ENCODE results near the gene TRIM29. TPM values are rescaled to one million over a fixed set of nuclear protein-coding genes. Genes with fewer than 3 reads are reported as not detected.

Gene TRIM29
- total and polyA plus RNA-seq, 4 donors: 0.13 to 3.6 (median 0.84) TPM

GRCh38 chr11:120173807-120174206 lies 35.9 kb upstream of the TRIM29 start:
- no peak for DNase-seq
- Histone ChIP-seq H3K4me3 (ENCODE audit: low read length in 2 of 2) (no peak overlapping the region), H3K27me3 (ENCODE audit: control insufficient read depth in 1 of 2, insufficient read depth in 2 of 2, low read length in 1 of 2) (no peaks in the 10 kb centered on the region), H3K36me3 (ENCODE audit: control insufficient read depth in 1 of 2, insufficient read depth in 2 of 2, low read length in 1 of 2) (no peaks in the 10 kb centered on the region), H3K4me1 (ENCODE audit: control insufficient read depth in 1 of 2, insufficient read depth in 2 of 2, low read length in 2 of 2) (no peaks in the 10 kb centered on the region), H3K27ac (ENCODE audit: low read depth in 1 of 2, low read length in 2 of 2) (no peak overlapping the region), H3K9me3 (ENCODE audit: control insufficient read depth, low read length) (no peaks in the 10 kb centered on the region)
- no peak for ATAC-seq (ENCODE audit: low FRiP score)
- 35 to 38% methylated on average over 5 of the region's 5 CpGs for WGBS, 2 donors
- intact Hi-C loops (cut with DNase I): loop anchor here (1.0 to 5.0 kb wide), 4 partner anchors 53 to 128 kb away; no protein-coding TSS in a partner anchor

GRCh38 chr11:120173019-120173705 lies 35.2 kb upstream of the TRIM29 start:
- no peak for ATAC-seq (ENCODE audit: low FRiP score)
- no peaks in the 10 kb centered on the region for H3K36me3 ChIP-seq (ENCODE audit: control insufficient read depth in 1 of 2, insufficient read depth in 2 of 2, low read length in 1 of 2)
- no peaks in the 10 kb centered on the region for H3K27me3 ChIP-seq (ENCODE audit: control insufficient read depth in 1 of 2, insufficient read depth in 2 of 2, low read length in 1 of 2)
- H3K4me3 ChIP-seq (ENCODE audit: low read length in 2 of 2): no peak overlapping the region
- peak in 1 of 2 donors; percentile 63 for DNase-seq
- intact Hi-C loops (cut with DNase I): loop anchor here (1.0 to 5.0 kb wide), 4 partner anchors 54 to 129 kb away; no protein-coding TSS in a partner anchor
- H3K4me1 ChIP-seq (ENCODE audit: control insufficient read depth in 1 of 2, insufficient read depth in 2 of 2, low read length in 2 of 2): no peaks in the 10 kb centered on the region
- no peak overlapping the region for H3K27ac ChIP-seq (ENCODE audit: low read depth in 1 of 2, low read length in 2 of 2)
- H3K9me3 ChIP-seq (ENCODE audit: control insufficient read depth, low read length): no peaks in the 10 kb centered on the region
- 70% methylated on average over 11 of the region's 11 CpGs for WGBS, 2 donors

GRCh38 chr11:120172054-120172911 lies 34.4 kb upstream of the TRIM29 start:
- no peak for ATAC-seq (ENCODE audit: low FRiP score)
- Histone ChIP-seq H3K4me3 (ENCODE audit: low read length in 2 of 2) (no peak overlapping the region), H3K27ac (ENCODE audit: low read depth in 1 of 2, low read length in 2 of 2) (no peak overlapping the region), H3K27me3 (ENCODE audit: control insufficient read depth in 1 of 2, insufficient read depth in 2 of 2, low read length in 1 of 2) (no peaks in the 10 kb centered on the region), H3K36me3 (ENCODE audit: control insufficient read depth in 1 of 2, insufficient read depth in 2 of 2, low read length in 1 of 2) (no peaks in the 10 kb centered on the region), H3K9me3 (ENCODE audit: control insufficient read depth, low read length) (no peaks in the 10 kb centered on the region), H3K4me1 (ENCODE audit: control insufficient read depth in 1 of 2, insufficient read depth in 2 of 2, low read length in 2 of 2) (no peaks in the 10 kb centered on the region)
- peak; percentile 75 to 79 for DNase-seq
- intact Hi-C loops (cut with DNase I): loop anchor here (2.0 to 5.0 kb wide), 3 partner anchors 55 to 130 kb away; no protein-coding TSS in a partner anchor
- 27 to 31% methylated on average over 24 of the region's 24 CpGs for WGBS, 2 donors

GRCh38 chr11:120170741-120171261 lies 32.9 kb upstream of the TRIM29 start:
- no peak for ATAC-seq (ENCODE audit: low FRiP score)
- whole genome bisulfite sequencing, 2 donors: 85% methylated on average over 12 of the region's 12 CpGs

GRCh38 chr11:120169981-120170698 lies 32.2 kb upstream of the TRIM29 start:
- no peaks in the 10 kb centered on the region for H3K4me1 ChIP-seq (ENCODE audit: control insufficient read depth in 1 of 2, insufficient read depth in 2 of 2, low read length in 2 of 2)
- no peak overlapping the region for H3K4me3 ChIP-seq (ENCODE audit: low read length in 2 of 2)
- no peak overlapping the region for H3K27ac ChIP-seq (ENCODE audit: low read depth in 1 of 2, low read length in 2 of 2)
- DNase-seq (peak in 1 of 2 donors; percentile 68), ATAC-seq (ENCODE audit: low FRiP score) (no peak)
- H3K9me3 ChIP-seq (ENCODE audit: control insufficient read depth, low read length): no peaks in the 10 kb centered on the region
- intact Hi-C loops (cut with DNase I): loop anchor here in 1 of 2 donors (5.0 kb wide), 2 partner anchors 57 to 132 kb away; no protein-coding TSS in a partner anchor
- H3K27me3 ChIP-seq (ENCODE audit: control insufficient read depth in 1 of 2, insufficient read depth in 2 of 2, low read length in 1 of 2): no peaks in the 10 kb centered on the region
- 29 to 31% methylated on average over 26 to 27 of the region's 27 CpGs for WGBS, 2 donors
- no peaks in the 10 kb centered on the region for H3K36me3 ChIP-seq (ENCODE audit: control insufficient read depth in 1 of 2, insufficient read depth in 2 of 2, low read length in 1 of 2)

More at GRCh38 chr11:120170741-120171261, 32.9 kb upstream of the TRIM29 start:
- Histone ChIP-seq H3K4me3 (ENCODE audit: low read length in 2 of 2) (no peak overlapping the region), H3K36me3 (ENCODE audit: control insufficient read depth in 1 of 2, insufficient read depth in 2 of 2, low read length in 1 of 2) (no peaks in the 10 kb centered on the region), H3K9me3 (ENCODE audit: control insufficient read depth, low read length) (no peaks in the 10 kb centered on the region), H3K4me1 (ENCODE audit: control insufficient read depth in 1 of 2, insufficient read depth in 2 of 2, low read length in 2 of 2) (no peaks in the 10 kb centered on the region), H3K27ac (ENCODE audit: low read depth in 1 of 2, low read length in 2 of 2) (no peak overlapping the region), H3K27me3 (ENCODE audit: control insufficient read depth in 1 of 2, insufficient read depth in 2 of 2, low read length in 1 of 2) (no peaks in the 10 kb centered on the region)
- peak in 1 of 2 donors; percentile 70 for DNase-seq
- intact Hi-C loops (cut with DNase I): loop anchor here in 1 of 2 donors (5.0 kb wide), 2 partner anchors 56 to 132 kb away; no protein-coding TSS in a partner anchor

- ATAC-seq (ENCODE audit: low FRiP score) (peak; percentile 94), DNase-seq (peak; percentile 72 to 92)
- Histone ChIP-seq H3K4me1 (ENCODE audit: control insufficient read depth in 1 of 2, insufficient read depth in 2 of 2, low read length in 2 of 2) (no peaks in the 10 kb centered on the region), H3K36me3 (ENCODE audit: control insufficient read depth in 1 of 2, insufficient read depth in 2 of 2, low read length in 1 of 2) (no peaks in the 10 kb centered on the region), H3K4me3 (ENCODE audit: low read length in 2 of 2) (peak overlapping the region; percentile 22 to 24), H3K9me3 (ENCODE audit: control insufficient read depth, low read length) (no peaks in the 10 kb centered on the region), H3K27me3 (ENCODE audit: control insufficient read depth in 1 of 2, insufficient read depth in 2 of 2, low read length in 1 of 2) (no peaks in the 10 kb centered on the region), H3K27ac (ENCODE audit: low read depth in 1 of 2, low read length in 2 of 2) (no peak overlapping the region)
- 1% methylated on average over 51 to 71 of the region's 71 CpGs for WGBS, 2 donors
- intact Hi-C loops (cut with DNase I): no loop called here
Observed at GRCh38 chr11:120168960-120169681, 31.2 kb upstream of the TRIM29 start.

- Histone ChIP-seq H3K27me3 (ENCODE audit: control insufficient read depth in 1 of 2, insufficient read depth in 2 of 2, low read length in 1 of 2) (no peaks in the 10 kb centered on the region), H3K27ac (ENCODE audit: low read depth in 1 of 2, low read length in 2 of 2) (no peak overlapping the region)
- intact Hi-C loops (cut with DNase I): no loop called here
Observed at GRCh38 chr11:120168108-120168959, 30.4 kb upstream of the TRIM29 start.

More at GRCh38 chr11:120168108-120168959, 30.4 kb upstream of the TRIM29 start:
- ATAC-seq (ENCODE audit: low FRiP score) (peak; percentile 39), DNase-seq (peak in 1 of 2 donors; percentile 72)
- no peaks in the 10 kb centered on the region for H3K9me3 ChIP-seq (ENCODE audit: control insufficient read depth, low read length)
- H3K4me3 ChIP-seq (ENCODE audit: low read length in 2 of 2): peak overlapping the region in 1 of 2 donors; percentile 24
- H3K4me1 ChIP-seq (ENCODE audit: control insufficient read depth in 1 of 2, insufficient read depth in 2 of 2, low read length in 2 of 2): no peaks in the 10 kb centered on the region
- WGBS, 2 donors: 21 to 26% methylated on average over 35 of the region's 35 CpGs
- H3K36me3 ChIP-seq (ENCODE audit: control insufficient read depth in 1 of 2, insufficient read depth in 2 of 2, low read length in 1 of 2): no peaks in the 10 kb centered on the region

Measured in aorta (tissue), 5 donors.